ENCODE data around the gene GPR63. TPM values are rescaled to one million over a fixed set of nuclear protein-coding genes. Genes with fewer than 3 reads are reported as not detected.

Gene GPR63
- total and polyA plus RNA-seq, 2 donors (not counting 3 experiments of a cell fraction or from before 2014, with no cell fraction given) = 0.06 to 0.13 TPM

GRCh38 chr6:96795481-96795880, 41.8 kb downstream of the GPR63 start:
- Histone ChIP-seq H3K9ac (replicated peaks; ENCODE audit: extremely low read depth, insufficient read depth, low read length) (no peak overlapping the region), H3K4me3 (replicated peaks in 1 of 3; ENCODE audit: insufficient read depth in 1 of 3, low read depth in 1 of 3, low read length in 3 of 3) (no peak overlapping the region), H3K4me1 (ENCODE audit: control insufficient read depth, extremely low read depth, insufficient read depth, low read length) (no peaks in the 10 kb centered on the region), H3K27me3 (ENCODE audit: control insufficient read depth in 2 of 2, insufficient read depth in 2 of 2, low read length in 2 of 2) (no peaks in the 10 kb centered on the region), H3K36me3 (ENCODE audit: control insufficient read depth in 2 of 2, extremely low read depth in 1 of 2, insufficient read depth in 2 of 2, low read length in 2 of 2) (no peaks in the 10 kb centered on the region), H3K79me2 (ENCODE audit: control insufficient read depth, insufficient read depth, low read length) (no peaks in the 10 kb centered on the region), H3K9me3 (replicated peaks; ENCODE audit: control insufficient read depth, insufficient read depth, low read length) (no peaks in the 10 kb centered on the region), H3K4me2 (ENCODE audit: insufficient read depth, low read length) (no peak overlapping the region), H2AFZ (ENCODE audit: low read depth, low read length) (no peak overlapping the region), H3K9me1 (replicated peaks; ENCODE audit: control insufficient read depth, extremely low read depth, insufficient read depth, low read length) (no peaks in the 10 kb centered on the region), H3K27ac (ENCODE audit: insufficient read depth, low read depth, low read length) (no peak overlapping the region), H4K20me1 (replicated peaks; ENCODE audit: control insufficient read depth, extremely low read depth, insufficient read depth, low read length) (no peaks in the 10 kb centered on the region)
- no peak for TF ChIP-seq GATA2 (IDR thresholded peaks at IDR 0.05; ENCODE audit: insufficient read depth, insufficient read length, low read depth, low read length)
- TF ChIP-seq FOS (IDR thresholded peaks at IDR 0.05; ENCODE audit: borderline replicate concordance, insufficient read depth, low read length) = no peak
- TF ChIP-seq MAX (IDR thresholded peaks at IDR 0.05; ENCODE audit: insufficient read depth, insufficient read length) = no peak
- TF ChIP-seq MYC (IDR thresholded peaks at IDR 0.05; ENCODE audit: low read depth, low read length) = no peak
- no peak for TF ChIP-seq JUN (IDR thresholded peaks at IDR 0.05; ENCODE audit: borderline replicate concordance, insufficient read depth, insufficient read length, low read depth)
- no peak for TF ChIP-seq POLR2A (IDR thresholded peaks at IDR 0.05; ENCODE audit: low read depth, low read length)
- TF ChIP-seq CTCF (IDR thresholded peaks at IDR 0.05; ENCODE audit: extremely low read depth in 1 of 2, insufficient read depth in 1 of 2, low read depth in 1 of 2, low read length in 2 of 2) = no peak
- TF ChIP-seq POLR2AphosphoS5 (IDR thresholded peaks at IDR 0.05; ENCODE audit: insufficient read depth, low read depth, low read length) = no peak
- TF ChIP-seq EZH2 (IDR thresholded peaks at IDR 0.05; ENCODE audit: borderline replicate concordance, low read depth, low read length, severe bottlenecking) = no peak
- intact Hi-C loops (cut with micrococcal nuclease) = no loop called here
- dilution Hi-C loops (cut with MboI; ENCODE audit: extremely low pct_ligation_motif_present, low sequenced_read_pairs) = no loop called here
- POLR2A ChIA-PET = no interaction called here
- BruUV-seq (replicated peaks) = no TSS peak
- FAIRE-seq = no peak
- CTCF ChIA-PET = no interaction called here
- DNase-seq (ENCODE audit: low read depth, low spot score) = no peak
